Tibial nerve (tissue), 4 donors: ENCODE measurements around the gene PRDM2. TPM values are rescaled to one million over a fixed set of nuclear protein-coding genes. Genes with fewer than 3 reads are reported as not detected.

Source experiments
- DNase-seq, 2 donors: peaks; one replicate each; pipeline ENCODE4 v3.0.0-alpha.2; 2019; ENCODE audit warnings: low spot score in 2 of 2
- H3K27ac ChIP-seq, 4 donors: fragments of 200-600 bp; sonication (generic) in 3 of 4; one replicate each; pipeline ENCODE4 v1.5.1; 2017 to 2019; ENCODE audit warnings: mild to moderate bottlenecking in 1 of 4
- H3K27me3 ChIP-seq, 2 donors: fragments of 200-600 bp; sonication (generic) in 1 of 2; one replicate each; pipeline versions ENCODE4 v1.5.1 to v1.6.0; 2017 to 2019
- H3K36me3 ChIP-seq, 3 donors: fragments of 200-600 bp; sonication (generic); one replicate each; pipeline ENCODE4 v1.5.1; 2018 to 2019
- H3K4me1 ChIP-seq, 4 donors: fragments of 200-600 bp; sonication (generic) in 3 of 4; one replicate each; pipeline ENCODE4 v1.5.1; 2017 to 2019
- H3K4me3 ChIP-seq, 4 donors: fragments of 200-600 bp; sonication (generic) in 3 of 4; one replicate each; pipeline ENCODE4 v1.5.1; 2017 to 2019; ENCODE audit warnings: mild to moderate bottlenecking in 1 of 4, moderate library complexity in 1 of 4
- H3K9me3 ChIP-seq, 4 donors: fragments of 200-600 bp; sonication (generic) in 3 of 4; one replicate each; pipeline ENCODE4 v1.5.1; 2017 to 2019
- CTCF ChIP-seq, 5 experiments: fragments of 200-600 bp in 3 of 5; fragments of 450-650 bp in 2 of 5; sonication (generic) in 3 of 5; IDR thresholded peaks; one replicate each; pipeline ENCODE4 v1.5.1; 2016 to 2019; ENCODE audit warnings: antibody characterized with exemption in 5 of 5, mild to moderate bottlenecking in 3 of 5, moderate library complexity in 2 of 5
- EP300 ChIP-seq, 2 donors: sonication (generic); formaldehyde crosslinking; IDR thresholded peaks; one replicate each; pipeline ENCODE4 v1.6.1; 2017; ENCODE audit warnings: antibody characterized with exemption in 2 of 2, mild to moderate bottlenecking in 1 of 2
- POLR2A ChIP-seq, 2 donors: fragments of 450-650 bp; IDR thresholded peaks; one replicate each; pipeline ENCODE4 v1.6.1; 2017; ENCODE audit warnings: antibody characterized with exemption in 2 of 2, mild to moderate bottlenecking in 2 of 2, moderate library complexity in 2 of 2
- WGBS, 2 donors: methylation state at CpG; one replicate each; pipeline ENCODE4 v1.1.5; 2018; 5-methylcytosine and 5-hydroxymethylcytosine counted together
- total RNA-seq, 4 donors: library from RNA; depleted of rRNA; stranded (reverse); fragments of >200 nt; gene quantifications; one replicate each; pipeline ENCODE4 v1.1.0, GENCODE V29; 2016

The PRDM2 gene
- total RNA-seq, 4 donors from 2014 or later = 26.4 to 48.8 (median 46.5) TPM

- Histone ChIP-seq H3K27me3 (no peaks in the 10 kb centered on the region), H3K9me3 (no peaks in the 10 kb centered on the region), H3K27ac (peak overlapping the region; percentile 18 to 96 (median 92)), H3K36me3 (no peaks in the 10 kb centered on the region), H3K4me1 (peaks cover 0 to 46% (median 29%) of the 10 kb centered on the region in 4 donors), H3K4me3 (peak overlapping the region; percentile 34 to 93 (median 78))
- DNase-seq = peak; percentile 97
- TF ChIP-seq CTCF (IDR thresholded peaks at IDR 0.05) = peak in 2 of 5 experiments; percentile 28 to 46
- peak in 1 of 2 donors; percentile 83 for TF ChIP-seq EP300 (IDR thresholded peaks at IDR 0.05)
- TF ChIP-seq POLR2A (IDR thresholded peaks at IDR 0.05) = peak; percentile 80 to 89
- WGBS, 2 donors = 1 to 2% methylated on average over 40 to 60 of the region's 83 CpGs
Measured at GRCh38 chr1:13748610-13749505, 48.9 kb downstream of the PRDM2 start.

GRCh38 chr1:13749543-13750341 lies 49.8 kb downstream of the PRDM2 start:
- no peaks in the 10 kb centered on the region for H3K9me3 ChIP-seq
- WGBS, 2 donors = 0% methylated on average over 36 to 58 of the region's 81 CpGs
- H3K4me3 ChIP-seq = peak overlapping the region; percentile 64 to 93 (median 86)
- H3K4me1 ChIP-seq = peaks cover 0 to 55% (median 29%) of the 10 kb centered on the region in 4 donors
- H3K27me3 ChIP-seq = no peaks in the 10 kb centered on the region
- TF ChIP-seq CTCF (IDR thresholded peaks at IDR 0.05) (no peak), POLR2A (IDR thresholded peaks at IDR 0.05) (no peak), EP300 (IDR thresholded peaks at IDR 0.05) (no peak)
- peak; percentile 23 to 38 for DNase-seq
- H3K36me3 ChIP-seq = no peaks in the 10 kb centered on the region
- peak overlapping the region; percentile 65 to 96 (median 92) for H3K27ac ChIP-seq

GRCh38 chr1:13751458-13751871 lies 51.5 kb downstream of the PRDM2 start:
- TF ChIP-seq CTCF (IDR thresholded peaks at IDR 0.05) = no peak
- Histone ChIP-seq H3K27me3 (no peaks in the 10 kb centered on the region), H3K4me3 (no peak overlapping the region), H3K9me3 (no peaks in the 10 kb centered on the region), H3K4me1 (peaks cover 0 to 66% (median 29%) of the 10 kb centered on the region in 4 donors), H3K36me3 (no peaks in the 10 kb centered on the region), H3K27ac (no peak overlapping the region)
- DNase-seq = no peak
- 72 to 81% methylated on average over 5 of the region's 5 CpGs for WGBS, 2 donors

GRCh38 chr1:13751985-13752384 lies 52.0 kb downstream of the PRDM2 start:
- H3K27ac ChIP-seq = no peak overlapping the region
- peaks cover 0 to 72% (median 29%) of the 10 kb centered on the region in 4 donors for H3K4me1 ChIP-seq
- WGBS, 2 donors = 75 to 76% methylated on average over 7 of the region's 7 CpGs
- TF ChIP-seq CTCF (IDR thresholded peaks at IDR 0.05) (no peak), EP300 (IDR thresholded peaks at IDR 0.05) (no peak), POLR2A (IDR thresholded peaks at IDR 0.05) (no peak)
- no peak for DNase-seq
- no peaks in the 10 kb centered on the region for H3K36me3 ChIP-seq
- H3K9me3 ChIP-seq = no peaks in the 10 kb centered on the region
- H3K27me3 ChIP-seq = no peaks in the 10 kb centered on the region
- no peak overlapping the region for H3K4me3 ChIP-seq
